CD14-positive monocyte (primary cell): ENCODE data around the gene STK39. TPM values are rescaled to one million over a fixed set of nuclear protein-coding genes. Genes with fewer than 3 reads are reported as not detected.

Experiments
- DNase-seq, 3 donors: peaks; one replicate each; pipeline ENCODE4 v3.0.0-alpha.2; 2011 to 2022
- H2AFZ ChIP-seq: 2 replicates; pipeline ENCODE4 v1.6.0; 2012; ENCODE audit warnings: mild to moderate bottlenecking, low read depth, low read length, inconsistent platforms; ENCODE audit not compliant: insufficient read depth, poor library complexity, severe bottlenecking
- H3K27ac ChIP-seq, 2 donors: 1 replicate in 1 of 2; 2 replicates in 1 of 2; pipeline ENCODE4 v1.5.1; 2012 to 2013; ENCODE audit warnings: low read length in 2 of 2, control low read depth in 1 of 2, inconsistent platforms in 1 of 2, low read depth in 1 of 2, mild to moderate bottlenecking in 1 of 2
- H3K27me3 ChIP-seq, 2 donors: one replicate each; pipeline versions ENCODE4 v1.6.0 to v1.6.1; 2011 to 2013; ENCODE audit warnings: low read length in 2 of 2; ENCODE audit not compliant: control insufficient read depth in 2 of 2, insufficient read depth in 2 of 2
- H3K36me3 ChIP-seq, 2 donors: replicated peaks in 1 of 2; 1 replicate in 1 of 2; 2 replicates in 1 of 2; pipeline versions ENCODE4 v1.5.1 to v1.6.1; 2012 to 2013; ENCODE audit warnings: low read length in 2 of 2, control low read depth in 1 of 2, inconsistent platforms in 1 of 2, mild to moderate bottlenecking in 1 of 2; ENCODE audit not compliant: insufficient read depth in 2 of 2, control insufficient read depth in 1 of 2
- H3K4me1 ChIP-seq, 2 donors: 1 replicate in 1 of 2; 2 replicates in 1 of 2; pipeline versions ENCODE4 v1.5.1 to v1.6.1; 2012 to 2013; ENCODE audit warnings: low read length in 2 of 2, control low read depth in 1 of 2, inconsistent platforms in 1 of 2, mild to moderate bottlenecking in 1 of 2, moderate library complexity in 1 of 2; ENCODE audit not compliant: insufficient read depth in 2 of 2, control insufficient read depth in 1 of 2
- H3K4me2 ChIP-seq: replicated peaks from 2 replicates; pipeline ENCODE3; 2012; ENCODE audit warnings: low read length, moderate library complexity, mild to moderate bottlenecking; ENCODE audit not compliant: poor library complexity, severe bottlenecking; ENCODE audit errors: extremely low read depth
- H3K4me3 ChIP-seq, 3 experiments: fragments of 200-600 bp in 1 of 3; sonication (generic) in 1 of 3; replicated peaks in 1 of 3; 1 replicate in 2 of 3; 2 replicates in 1 of 3; pipeline ENCODE4 v1.5.1; 2011 to 2013; ENCODE audit warnings: low read length in 3 of 3, mild to moderate bottlenecking in 3 of 3, control low read depth in 2 of 3, low read depth in 2 of 3, inconsistent platforms in 1 of 3, moderate library complexity in 1 of 3
- H3K79me2 ChIP-seq: 2 replicates; pipeline ENCODE4 v1.6.0; 2012; ENCODE audit warnings: mild to moderate bottlenecking, control low read depth, inconsistent platforms, low read length, moderate library complexity; ENCODE audit not compliant: insufficient read depth
- H3K9ac ChIP-seq: 2 replicates; pipeline ENCODE4 v1.6.0; 2017; ENCODE audit warnings: low read length, mild to moderate bottlenecking; ENCODE audit not compliant: insufficient read depth, poor library complexity, severe bottlenecking
- H3K9me3 ChIP-seq, 2 donors: replicated peaks in 1 of 2; 1 replicate in 1 of 2; 2 replicates in 1 of 2; pipeline versions ENCODE4 v1.5.1 to v1.6.1; 2012 to 2013; ENCODE audit warnings: low read length in 2 of 2, control low read depth in 1 of 2; ENCODE audit not compliant: control insufficient read depth in 1 of 2, insufficient read depth in 1 of 2
- H4K20me1 ChIP-seq: 2 replicates; pipeline ENCODE4 v1.6.0; 2012; ENCODE audit warnings: mild to moderate bottlenecking, low read length, control low read depth, moderate library complexity; ENCODE audit not compliant: insufficient read depth
- H3K27ac Mint-ChIP-seq, 7 donors: one replicate each; pipeline ENCODE4 v1.8.0; 2020; ENCODE audit warnings: mild to moderate bottlenecking in 7 of 7, mixed read lengths in 7 of 7, moderate library complexity in 6 of 7, inconsistent platforms in 2 of 7
- H3K27me3 Mint-ChIP-seq, 3 donors: one replicate each; pipeline ENCODE4 v1.8.0; 2021 to 2022; ENCODE audit warnings: low read depth in 3 of 3, mild to moderate bottlenecking in 3 of 3, mixed read lengths in 3 of 3, moderate library complexity in 3 of 3, inconsistent platforms in 1 of 3
- H3K36me3 Mint-ChIP-seq, 2 donors: one replicate each; pipeline ENCODE4 v1.8.0; 2020; ENCODE audit warnings: mixed read lengths in 2 of 2, inconsistent platforms in 1 of 2, mild to moderate bottlenecking in 1 of 2
- H3K4me1 Mint-ChIP-seq: one replicate; pipeline ENCODE4 v1.8.0; 2020; ENCODE audit warnings: mild to moderate bottlenecking, mixed read lengths
- H3K4me3 Mint-ChIP-seq, 2 donors: one replicate each; pipeline ENCODE4 v1.8.0; 2020; ENCODE audit warnings: mild to moderate bottlenecking in 2 of 2, mixed read lengths in 2 of 2, moderate library complexity in 1 of 2
- H3K9me3 Mint-ChIP-seq, 7 donors: one replicate each; pipeline ENCODE4 v1.8.0; 2020 to 2022; ENCODE audit warnings: mixed read lengths in 7 of 7, mild to moderate bottlenecking in 6 of 7, moderate library complexity in 6 of 7, inconsistent platforms in 2 of 7
- CTCF ChIP-seq: fragments of 200-600 bp; IDR thresholded peaks from one replicate; pipeline ENCODE4 v1.8.0; 2022; ENCODE audit warnings: antibody characterized with exemption, mild to moderate bottlenecking
- WGBS: methylation state at CpG from one replicate; pipeline ENCODE4 v1.1.5; 2013; ENCODE audit warnings: missing lambda C conversion rate; ENCODE audit not compliant: insufficient coverage; 5-methylcytosine and 5-hydroxymethylcytosine counted together
- intact Hi-C, 2 donors: fragments of 100-400 bp; cut with micrococcal nuclease; formaldehyde crosslinking; loops; one replicate each; pipeline versions ENCODE4 v1.15.0 to v1.15.1; 2023
- polyA plus RNA-seq, 3 donors: library from polyadenylated mRNA; depleted of rRNA in 1 of 3; unstranded in 2 of 3; stranded (reverse) in 1 of 3; fragments of 300-500 nt in 2 of 3; fragments of >200 nt in 1 of 3; fragmentation: Illumina TruSeq in 2 of 3; gene quantifications; 1 replicate in 2 of 3; 2 replicates in 1 of 3; pipeline ENCODE4 v1.2.3, GENCODE V29; 2012 to 2021

Gene STK39
- polyA plus RNA-seq, 3 donors = 1.2 to 2.7 (median 2.6) TPM

- no peak for TF ChIP-seq CTCF
- intact Hi-C loops = no loop called here
- H3K4me2 ChIP-seq = no peak overlapping the region
These were observed 55.2 kb downstream of the STK39 start for GRCh38 chr2:168191955-168192785.

GRCh38 chr2:168190590-168191336 lies 56.6 kb downstream of the STK39 start:
- 86% methylated on average over 5 of the region's 7 CpGs for WGBS
- Histone ChIP-seq H3K4me1 (peaks cover 20 to 25% of the 10 kb centered on the region in 2 donors), H3K9me3 (no peaks in the 10 kb centered on the region), H3K27me3 (no peaks in the 10 kb centered on the region), H3K36me3 (no peaks in the 10 kb centered on the region), H3K27ac (no peak overlapping the region), H3K4me2 (no peak overlapping the region), H3K4me3 (no peak overlapping the region), H4K20me1 (no peaks in the 10 kb centered on the region), H3K79me2 (peaks cover 64% of the 10 kb centered on the region), H3K9ac (no peak overlapping the region), H2AFZ (no peak overlapping the region)
- H3K36me3 Mint-ChIP-seq = peaks cover 4 to 8% of the 10 kb centered on the region in 2 donors
- no peaks in the 10 kb centered on the region for H3K27me3 Mint-ChIP-seq
- H3K27ac Mint-ChIP-seq = peak overlapping the region in 1 of 7 donors; percentile 22
- intact Hi-C loops = no loop called here
- no peak for DNase-seq
- H3K4me1 Mint-ChIP-seq = peaks cover 41% of the 10 kb centered on the region
- H3K9me3 Mint-ChIP-seq = no peaks in the 10 kb centered on the region
- no peak for TF ChIP-seq CTCF
- no peak overlapping the region for H3K4me3 Mint-ChIP-seq

More at GRCh38 chr2:168191955-168192785, 55.2 kb downstream of the STK39 start:
- no peak for DNase-seq
- WGBS = 100% methylated on average over 1 of the region's 6 CpGs
- H3K9me3 Mint-ChIP-seq = no peaks in the 10 kb centered on the region
- H3K27me3 Mint-ChIP-seq = no peaks in the 10 kb centered on the region
- Histone ChIP-seq H3K79me2 (peaks cover 62% of the 10 kb centered on the region), H3K27me3 (no peaks in the 10 kb centered on the region), H3K4me3 (no peak overlapping the region), H3K36me3 (no peaks in the 10 kb centered on the region), H3K9ac (no peak overlapping the region), H2AFZ (no peak overlapping the region), H4K20me1 (no peaks in the 10 kb centered on the region), H3K27ac (no peak overlapping the region), H3K4me1 (peaks cover 11 to 12% of the 10 kb centered on the region in 2 donors), H3K9me3 (no peaks in the 10 kb centered on the region)
- no peak overlapping the region for H3K4me3 Mint-ChIP-seq
- H3K36me3 Mint-ChIP-seq = peaks cover 4 to 16% of the 10 kb centered on the region in 2 donors
- H3K27ac Mint-ChIP-seq = peak overlapping the region in 2 of 7 donors; percentile 27 to 44
- peaks cover 31% of the 10 kb centered on the region for H3K4me1 Mint-ChIP-seq
